Mesenchymal stem cell (in vitro differentiated cells and primary cell): Measurements from ENCODE around the gene OTUD5.

Source experiments
- DNase-seq: peaks from one replicate; pipeline ENCODE4 v3.0.0-alpha.2; 2013
- H2AFZ ChIP-seq: one replicate; pipeline ENCODE4 v1.6.1; 2013; ENCODE audit warnings: low read depth, mild to moderate bottlenecking, control low read depth, inconsistent platforms, low read length, moderate library complexity
- H2AK5ac ChIP-seq: 2 replicates; pipeline ENCODE4 v1.6.1; 2013; ENCODE audit warnings: low read length, moderate library complexity, mild to moderate bottlenecking, inconsistent platforms; ENCODE audit not compliant: severe bottlenecking
- H2BK120ac ChIP-seq: one replicate; pipeline ENCODE4 v1.6.1; 2013; ENCODE audit warnings: low read depth, mild to moderate bottlenecking, inconsistent platforms, low read length, moderate library complexity
- H2BK12ac ChIP-seq, 2 experiments: one replicate each; pipeline ENCODE4 v1.6.1; 2013; ENCODE audit warnings: inconsistent platforms in 2 of 2, low read length in 2 of 2, mild to moderate bottlenecking in 2 of 2, moderate library complexity in 2 of 2, control low read depth in 1 of 2
- H2BK15ac ChIP-seq: one replicate; pipeline ENCODE4 v1.6.1; 2013; ENCODE audit warnings: mild to moderate bottlenecking, low read depth, inconsistent platforms; ENCODE audit not compliant: poor library complexity, severe bottlenecking
- H2BK5ac ChIP-seq: 2 replicates; pipeline ENCODE4 v1.6.1; 2013; ENCODE audit warnings: low read depth, mild to moderate bottlenecking, low read length, control low read depth, inconsistent platforms; ENCODE audit not compliant: poor library complexity, severe bottlenecking
- H3K14ac ChIP-seq, 2 experiments: one replicate each; pipeline ENCODE4 v1.6.1; 2013; ENCODE audit warnings: inconsistent platforms in 2 of 2, low read length in 2 of 2, control low read depth in 1 of 2, mild to moderate bottlenecking in 1 of 2, moderate library complexity in 1 of 2
- H3K18ac ChIP-seq, 2 experiments: one replicate each; pipeline ENCODE4 v1.6.1; 2013; ENCODE audit warnings: inconsistent platforms in 2 of 2, low read length in 2 of 2, control low read depth in 1 of 2, low read depth in 1 of 2, mild to moderate bottlenecking in 1 of 2
- H3K23ac ChIP-seq, 2 experiments: one replicate each; pipeline ENCODE4 v1.6.1; 2013; ENCODE audit warnings: inconsistent platforms in 2 of 2, low read length in 2 of 2, mild to moderate bottlenecking in 2 of 2, moderate library complexity in 2 of 2, control low read depth in 1 of 2
- H3K27ac ChIP-seq: 2 replicates; pipeline ENCODE4 v1.5.1; 2013; ENCODE audit warnings: mild to moderate bottlenecking, moderate library complexity, low read length, control low read depth, inconsistent platforms; ENCODE audit not compliant: poor library complexity, severe bottlenecking
- H3K27me3 ChIP-seq, 2 experiments: 2 replicates each; pipeline versions ENCODE4 v1.6.1 to v1.7.0; 2013; ENCODE audit warnings: low read length in 2 of 2, mild to moderate bottlenecking in 2 of 2, moderate library complexity in 2 of 2, control low read depth in 1 of 2, inconsistent platforms in 1 of 2; ENCODE audit not compliant: control insufficient read depth in 1 of 2, insufficient read depth in 1 of 2
- H3K36me3 ChIP-seq, 2 experiments: 2 replicates each; pipeline versions ENCODE4 v1.6.1 to v1.7.0; 2013; ENCODE audit warnings: low read length in 2 of 2, control low read depth in 1 of 2, inconsistent platforms in 1 of 2, low read depth in 1 of 2, mild to moderate bottlenecking in 1 of 2; ENCODE audit not compliant: insufficient read depth in 2 of 2, control insufficient read depth in 1 of 2
- H3K4ac ChIP-seq, 2 experiments: one replicate each; pipeline ENCODE4 v1.6.1; 2013; ENCODE audit warnings: inconsistent platforms in 2 of 2, low read length in 2 of 2, mild to moderate bottlenecking in 2 of 2, moderate library complexity in 2 of 2, control low read depth in 1 of 2, low read depth in 1 of 2
- H3K4me1 ChIP-seq: 2 replicates; pipeline ENCODE4 v1.6.1; 2013; ENCODE audit warnings: low read depth, low read length, control low read depth; ENCODE audit not compliant: control insufficient read depth, insufficient read depth
- H3K4me2 ChIP-seq: 2 replicates; pipeline ENCODE4 v1.6.1; 2013; ENCODE audit warnings: low read length, mild to moderate bottlenecking, inconsistent platforms; ENCODE audit not compliant: poor library complexity, severe bottlenecking
- H3K4me3 ChIP-seq, 2 experiments: 2 replicates each; pipeline versions ENCODE4 v1.5.1 to v1.7.0; 2013; ENCODE audit warnings: low read length in 2 of 2, mild to moderate bottlenecking in 2 of 2, control low read depth in 1 of 2, low read depth in 1 of 2; ENCODE audit not compliant: insufficient read depth in 1 of 2
- H3K79me1 ChIP-seq: replicated peaks from 2 replicates; pipeline ENCODE4 v1.6.1; 2013; ENCODE audit warnings: mild to moderate bottlenecking, control low read depth, low read length, inconsistent platforms; ENCODE audit not compliant: poor library complexity, severe bottlenecking
- H3K9ac ChIP-seq: 2 replicates; pipeline ENCODE4 v1.7.0; 2013; ENCODE audit warnings: mild to moderate bottlenecking, low read length, moderate library complexity
- H3K9me3 ChIP-seq: 2 replicates; pipeline ENCODE4 v1.7.0; 2013; ENCODE audit warnings: mild to moderate bottlenecking, low read length; ENCODE audit not compliant: control insufficient read depth
- H4K8ac ChIP-seq: one replicate; pipeline ENCODE4 v1.6.1; 2013; ENCODE audit warnings: inconsistent platforms, mild to moderate bottlenecking, low read length, moderate library complexity
- H4K91ac ChIP-seq: one replicate; pipeline ENCODE4 v1.6.1; 2013; ENCODE audit warnings: mild to moderate bottlenecking, low read length, inconsistent platforms
- WGBS: methylation state at CpG from one replicate; pipeline ENCODE4 v1.1.7; 2013; ENCODE audit warnings: mixed read lengths; 5-methylcytosine and 5-hydroxymethylcytosine counted together

OTUD5 gene

DNA sequence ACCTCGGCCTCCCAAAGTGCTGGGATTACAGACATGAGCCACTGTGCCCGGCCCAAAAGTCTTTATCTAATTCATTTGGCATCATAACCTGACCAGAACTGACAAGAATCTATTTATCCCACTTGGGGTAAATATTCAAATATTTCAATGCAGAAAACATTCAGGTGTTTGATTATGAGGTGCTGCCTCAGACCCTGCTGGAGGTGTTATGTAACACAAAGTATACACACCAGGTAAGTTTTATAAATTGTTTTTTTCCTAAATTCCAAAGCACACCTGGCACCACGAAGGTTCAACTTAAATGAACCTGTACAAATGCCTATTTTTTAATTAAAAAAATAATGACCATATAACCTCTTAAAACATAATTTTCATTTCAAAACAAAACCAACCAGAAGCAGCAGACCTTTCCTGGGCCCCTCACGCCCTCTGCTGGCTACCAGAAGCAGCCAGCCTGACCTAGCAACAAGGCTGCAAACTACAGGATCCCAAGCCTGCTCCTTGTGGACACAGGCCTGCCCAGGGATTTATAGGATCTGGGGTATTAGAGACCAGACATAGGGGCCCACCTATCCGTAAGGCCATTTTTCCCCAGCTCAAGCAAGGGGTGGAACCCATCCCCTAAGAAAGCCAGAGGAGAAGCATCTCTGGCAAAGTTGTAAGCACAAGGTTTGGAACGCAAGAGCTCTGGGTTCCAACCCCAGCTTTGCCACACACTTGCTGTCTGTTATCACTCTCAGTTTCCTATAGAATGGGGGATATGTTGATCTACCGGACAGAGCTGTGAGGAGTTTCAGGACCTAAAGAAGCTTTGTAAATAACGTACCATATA is 11.7 kb downstream of the OTUD5 start:
- peak; percentile 61 for DNase-seq
- Histone ChIP-seq H4K8ac (no peak overlapping the region), H3K27ac (no peak overlapping the region), H3K4me2 (no peak overlapping the region), H2BK15ac (no peak overlapping the region), H2BK12ac (no peak overlapping the region), H2BK120ac (no peak overlapping the region), H3K9ac (no peak overlapping the region), H3K79me1 (peaks cover 8% of the 10 kb centered on the region), H3K23ac (no peak overlapping the region), H3K18ac (no peak overlapping the region), H3K36me3 (peaks cover 21% of the 10 kb centered on the region in 2 experiments), H2BK5ac (no peak overlapping the region), H3K4me3 (no peak overlapping the region), H3K4ac (no peak overlapping the region), H4K91ac (no peak overlapping the region), H3K4me1 (peaks cover 1% of the 10 kb centered on the region), H2AFZ (no peak overlapping the region), H2AK5ac (no peak overlapping the region), H3K27me3 (peaks cover 0 to 15% of the 10 kb centered on the region in 2 experiments), H3K14ac (no peak overlapping the region), H3K9me3 (no peaks in the 10 kb centered on the region)
- 80% methylated on average over 3 of the region's 8 CpGs for WGBS

DNA sequence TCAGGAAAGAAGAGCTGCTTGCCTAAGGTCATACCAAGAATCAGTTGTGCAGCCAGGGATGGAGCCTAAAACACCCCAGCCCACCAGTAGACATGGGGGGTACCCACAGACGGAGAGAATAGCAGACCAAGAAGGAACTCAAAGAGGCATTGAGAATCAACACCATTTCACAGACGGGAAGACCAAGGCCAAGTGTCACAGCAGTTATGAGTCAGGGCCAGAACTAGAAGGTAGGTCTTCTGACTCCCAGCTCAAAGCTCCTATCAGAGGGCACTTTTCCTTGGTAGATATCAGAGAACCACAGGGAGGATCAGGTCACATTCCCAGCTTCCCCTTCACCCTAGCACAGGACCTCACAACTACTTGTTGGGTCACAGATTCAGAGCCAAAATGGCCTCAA is 14.5 kb downstream of the OTUD5 start:
- H2BK120ac ChIP-seq = no peak overlapping the region
- H3K4me3 ChIP-seq = no peak overlapping the region
- H3K27me3 ChIP-seq = peaks cover 0 to 16% of the 10 kb centered on the region in 2 experiments
- H3K4me1 ChIP-seq = peaks cover 14% of the 10 kb centered on the region
- peaks cover 31 to 38% of the 10 kb centered on the region in 2 experiments for H3K36me3 ChIP-seq
- H3K4me2 ChIP-seq = no peak overlapping the region
- WGBS = 100% methylated on average over 2 of the region's 2 CpGs
- no peak overlapping the region for H2AK5ac ChIP-seq
- H2BK12ac ChIP-seq = no peak overlapping the region
- no peaks in the 10 kb centered on the region for H3K9me3 ChIP-seq
- peaks cover 9% of the 10 kb centered on the region for H3K79me1 ChIP-seq
- no peak overlapping the region for H3K27ac ChIP-seq
- H2BK15ac ChIP-seq = no peak overlapping the region
- no peak overlapping the region for H3K4ac ChIP-seq
- H3K14ac ChIP-seq = no peak overlapping the region
- no peak overlapping the region for H2AFZ ChIP-seq
- no peak overlapping the region for H4K91ac ChIP-seq
- no peak overlapping the region for H3K9ac ChIP-seq
- no peak overlapping the region for H4K8ac ChIP-seq
- H3K18ac ChIP-seq = no peak overlapping the region
- H3K23ac ChIP-seq = no peak overlapping the region
- DNase-seq = no peak
- no peak overlapping the region for H2BK5ac ChIP-seq

DNA sequence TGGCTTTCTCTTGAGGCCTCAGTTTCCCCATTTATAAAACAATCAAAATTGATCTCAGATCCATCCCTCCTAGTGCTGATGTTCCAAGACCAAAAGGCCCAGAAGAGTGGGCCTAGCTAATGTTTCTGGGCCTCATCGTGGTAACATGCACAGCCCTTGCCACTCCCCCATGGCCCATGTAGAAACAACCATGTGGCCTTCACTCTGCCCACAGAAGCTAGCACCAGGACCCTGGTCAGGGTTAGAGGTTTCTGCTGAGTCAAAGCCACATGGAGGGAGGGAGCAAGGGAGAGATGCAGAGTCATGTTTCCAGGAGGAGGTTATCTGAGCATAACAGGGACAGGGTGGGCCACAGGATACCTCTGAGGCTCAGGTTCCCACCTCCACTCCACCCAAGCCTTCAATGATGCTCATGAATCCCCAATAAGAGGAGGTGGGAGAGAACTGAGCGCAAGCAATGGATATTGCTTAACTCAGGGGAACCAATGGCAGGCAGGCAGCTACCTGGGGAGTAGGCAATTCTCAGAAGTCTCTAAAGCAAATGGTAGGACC is 16.9 kb downstream of the OTUD5 start:
- H2AK5ac ChIP-seq = no peak overlapping the region
- no peak overlapping the region for H3K18ac ChIP-seq
- no peak overlapping the region for H3K27ac ChIP-seq
- DNase-seq = no peak
- H4K91ac ChIP-seq = no peak overlapping the region
- no peaks in the 10 kb centered on the region for H3K9me3 ChIP-seq
- H2BK12ac ChIP-seq = no peak overlapping the region
- no peak overlapping the region for H2BK5ac ChIP-seq
- H2BK15ac ChIP-seq = no peak overlapping the region
- peaks cover 9% of the 10 kb centered on the region for H3K79me1 ChIP-seq
- no peak overlapping the region for H3K23ac ChIP-seq
- H3K27me3 ChIP-seq = peaks cover 0 to 12% of the 10 kb centered on the region in 2 experiments
- H4K8ac ChIP-seq = no peak overlapping the region
- H3K9ac ChIP-seq = no peak overlapping the region
- peaks cover 24% of the 10 kb centered on the region for H3K4me1 ChIP-seq
- H3K4ac ChIP-seq = no peak overlapping the region
- H2AFZ ChIP-seq = no peak overlapping the region
- no peak overlapping the region for H3K14ac ChIP-seq
- no peak overlapping the region for H3K4me3 ChIP-seq
- H2BK120ac ChIP-seq = no peak overlapping the region
- H3K4me2 ChIP-seq = no peak overlapping the region
- no CpG with 5 or more reads among the region's 2 CpGs for WGBS
- H3K36me3 ChIP-seq = peaks cover 26 to 46% of the 10 kb centered on the region in 2 experiments

DNA sequence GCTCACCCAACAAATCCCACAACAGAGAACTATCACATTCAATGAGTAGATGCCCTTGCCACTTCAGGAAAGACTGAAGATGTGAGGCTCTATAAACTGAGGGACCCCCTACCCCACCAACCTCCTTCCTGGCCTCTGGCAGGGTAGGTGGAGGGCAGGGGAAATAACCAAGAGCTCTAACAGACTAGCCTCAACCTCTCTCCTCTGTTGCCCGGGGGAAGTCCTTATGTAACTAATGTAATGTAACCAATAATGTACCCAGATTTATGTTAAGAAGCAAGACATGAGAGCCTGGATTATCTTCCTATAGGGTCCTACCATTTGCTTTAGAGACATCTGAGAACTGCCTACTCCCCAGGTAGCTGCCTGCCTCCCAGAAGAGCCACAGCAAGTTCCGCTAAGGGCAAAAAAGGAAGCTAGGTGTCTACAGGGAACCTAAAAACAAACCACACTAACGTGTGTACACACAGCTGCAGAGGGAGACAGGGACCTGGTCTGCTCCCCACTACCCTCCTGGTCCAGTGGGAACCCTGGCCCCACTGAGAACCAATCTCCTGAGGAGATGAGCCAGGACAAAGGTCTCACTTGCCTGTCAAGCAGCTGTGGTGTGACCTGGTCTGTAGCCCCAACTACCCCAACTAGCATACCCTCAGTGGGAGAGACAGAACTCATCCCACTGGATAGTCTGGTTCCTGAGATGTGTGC is 17.7 kb downstream of the OTUD5 start:
- Histone ChIP-seq H3K18ac (no peak overlapping the region), H2BK15ac (no peak overlapping the region), H3K4me2 (no peak overlapping the region), H3K27me3 (peaks cover 0 to 12% of the 10 kb centered on the region in 2 experiments), H3K79me1 (peaks cover 11% of the 10 kb centered on the region), H2AFZ (no peak overlapping the region), H3K4ac (no peak overlapping the region), H3K4me3 (no peak overlapping the region), H2BK5ac (no peak overlapping the region), H4K8ac (no peak overlapping the region), H2AK5ac (no peak overlapping the region), H4K91ac (no peak overlapping the region), H3K9me3 (no peaks in the 10 kb centered on the region), H2BK12ac (no peak overlapping the region), H3K9ac (no peak overlapping the region), H3K14ac (no peak overlapping the region), H3K23ac (no peak overlapping the region), H2BK120ac (no peak overlapping the region), H3K4me1 (peaks cover 24% of the 10 kb centered on the region), H3K27ac (no peak overlapping the region), H3K36me3 (peaks cover 29 to 51% of the 10 kb centered on the region in 2 experiments)
- DNase-seq = no peak
- 100% methylated on average over 2 of the region's 3 CpGs for WGBS
